ENCODE results near the gene CCDC188.

Gene CCDC188

GRCh38 chr22:20125201-20126174, 25.4 kb downstream of the CCDC188 start:
- TF ChIP-seq CTCF (IDR thresholded peaks at IDR 0.05; ENCODE audit: low read depth, low read length), result no peak
- no peak for DNase-seq (ENCODE audit: low read depth in 2 of 2)
- H3K4me3 ChIP-seq (replicated peaks in 1 of 2; ENCODE audit: low read depth in 2 of 2, low read length in 2 of 2), result no peak overlapping the region

GRCh38 chr22:20124083-20124787, 26.6 kb downstream of the CCDC188 start:
- H3K4me3 ChIP-seq (replicated peaks in 1 of 2; ENCODE audit: low read depth in 2 of 2, low read length in 2 of 2), result no peak overlapping the region
- TF ChIP-seq CTCF (IDR thresholded peaks at IDR 0.05; ENCODE audit: low read depth, low read length), result no peak
- DNase-seq (ENCODE audit: low read depth in 2 of 2), result no peak

- no peak for DNase-seq (ENCODE audit: low read depth in 2 of 2)
- TF ChIP-seq CTCF (IDR thresholded peaks at IDR 0.05; ENCODE audit: low read depth, low read length), result no peak
- no peak overlapping the region for H3K4me3 ChIP-seq (replicated peaks in 1 of 2; ENCODE audit: low read depth in 2 of 2, low read length in 2 of 2)
Measured at GRCh38 chr22:20123366-20124082, 27.3 kb downstream of the CCDC188 start.

GRCh38 chr22:20121856-20122415, 28.9 kb downstream of the CCDC188 start:
- TF ChIP-seq CTCF (IDR thresholded peaks at IDR 0.05; ENCODE audit: low read depth, low read length), result no peak
- H3K4me3 ChIP-seq (replicated peaks in 1 of 2; ENCODE audit: low read depth in 2 of 2, low read length in 2 of 2), result no peak overlapping the region
- DNase-seq (ENCODE audit: low read depth in 2 of 2), result no peak

GRCh38 chr22:20118300-20119020, 32.4 kb downstream of the CCDC188 start:
- peak overlapping the region; percentile 72 to 79 for H3K4me3 ChIP-seq (replicated peaks in 1 of 2; ENCODE audit: low read depth in 2 of 2, low read length in 2 of 2)
- no peak for DNase-seq (ENCODE audit: low read depth in 2 of 2)
- TF ChIP-seq CTCF (IDR thresholded peaks at IDR 0.05; ENCODE audit: low read depth, low read length), result no peak

Data from cardiac fibroblast (primary cell).